ENCODE results near the gene UBXN10. TPM values are rescaled to one million over a fixed set of nuclear protein-coding genes. Genes with fewer than 3 reads are reported as not detected.

Gene UBXN10
- total and polyA plus RNA-seq, 2 of the 13 experiments (the other 11 are each of a cell fraction or from before 2014, with no cell fraction given) = 0.04 to 0.05 TPM

- TF ChIP-seq ZBTB44 (CRISPR knock-in tag; IDR thresholded peaks at IDR 0.05) (no peak), JUNB (CRISPR knock-in tag; IDR thresholded peaks at IDR 0.05; ENCODE audit: borderline replicate concordance) (no peak), CSRNP1 (CRISPR knock-in tag; IDR thresholded peaks at IDR 0.05) (no peak), NFIC (IDR thresholded peaks at IDR 0.05; ENCODE audit: low read length) (no peak), THAP8 (CRISPR knock-in tag; IDR thresholded peaks at IDR 0.05; ENCODE audit: borderline replicate concordance) (no peak), GRHL1 (CRISPR knock-in tag; conservative IDR thresholded peaks at IDR 0.05) (no peak)
Measured at GRCh38 chr1:20136249-20136648, 49.6 kb upstream of the UBXN10 start (continued).

- WGBS (ENCODE audit: low lambda C conversion rate) = 8% methylated on average over 4 of the region's 4 CpGs
- no peak for FAIRE-seq
- no peaks in the 10 kb centered on the region for H3K9me3 ChIP-seq (ENCODE audit: low read length)
- H3K9ac ChIP-seq (ENCODE audit: insufficient read depth, low read depth, low read length) = no peak overlapping the region
- intact Hi-C loops (cut with micrococcal nuclease; ENCODE audit: unreplicated experiment) = no loop called here
- H3K79me2 ChIP-seq (ENCODE audit: insufficient read depth, low read length) = no peaks in the 10 kb centered on the region
- no peak overlapping the region for H3K27ac ChIP-seq (ENCODE audit: extremely low read length, insufficient read depth, low read length)
- no peak for ATAC-seq
- H3K36me3 ChIP-seq (replicated peaks in 1 of 2; ENCODE audit: control insufficient read depth in 1 of 2, insufficient read depth in 2 of 2, low read length in 2 of 2) = no peaks in the 10 kb centered on the region
- 0 out of 5 replicates have a peak, but pooled peaks cover 1 to 12% of the 10 kb centered on the region in 2 experiments for H3K27me3 ChIP-seq (ENCODE audit: control insufficient read depth in 1 of 2, insufficient read depth in 2 of 2, low read length in 2 of 2)
- H3K4me3 ChIP-seq (replicated peaks in 1 of 3; ENCODE audit: insufficient read depth in 1 of 3, low read depth in 2 of 3, low read length in 3 of 3) = no peak overlapping the region
- in situ Hi-C loops (cut with HindIII; ENCODE audit: extremely low pct_ligation_motif_present, low pct_unique_long_range_greater_than_20kb) = no loop called here
- DNase-seq (ENCODE audit: low spot score) = no peak
- ChIA-PET POLR2A (no interaction called here), CTCF (ENCODE audit: low intra/inter-chr PET ratio, low total read pairs) (no interaction called here)
- BruUV-seq (replicated peaks) = no TSS peak
- H3K4me1 ChIP-seq (ENCODE audit: insufficient read depth, low read length) = no peaks in the 10 kb centered on the region
- H2AFZ ChIP-seq (ENCODE audit: low read length) = no peak overlapping the region
- no peaks in the 10 kb centered on the region for H4K20me1 ChIP-seq (ENCODE audit: insufficient read depth, low read length)
- no peak overlapping the region for H3K4me2 ChIP-seq (ENCODE audit: low read depth, low read length)
- TF ChIP-seq ZNF12 (CRISPR knock-in tag; IDR thresholded peaks at IDR 0.05) (no peak), MAF1 (CRISPR knock-in tag; IDR thresholded peaks at IDR 0.05; ENCODE audit: borderline replicate concordance) (no peak), SP140L (CRISPR knock-in tag; IDR thresholded peaks at IDR 0.05; ENCODE audit: borderline replicate concordance) (no peak), NR2F6 (IDR thresholded peaks at IDR 0.05) (no peak), NR2F6 (CRISPR knock-in tag; IDR thresholded peaks at IDR 0.05) (no peak), BRD4 (CRISPR knock-in tag; IDR thresholded peaks at IDR 0.05) (no peak), SIX1 (CRISPR knock-in tag; IDR thresholded peaks at IDR 0.05; ENCODE audit: borderline replicate concordance) (no peak), NFE2L2 (IDR thresholded peaks at IDR 0.05; ENCODE audit: low read length) (no peak), ZNF33A (CRISPR knock-in tag; IDR thresholded peaks at IDR 0.05; ENCODE audit: borderline replicate concordance) (no peak), CSRNP2 (CRISPR knock-in tag; conservative IDR thresholded peaks at IDR 0.05; ENCODE audit: low read depth) (no peak), ZNF558 (CRISPR knock-in tag; IDR thresholded peaks at IDR 0.05; ENCODE audit: borderline replicate concordance) (no peak), ZNF660 (CRISPR knock-in tag; IDR thresholded peaks at IDR 0.05; ENCODE audit: borderline replicate concordance, low read depth) (no peak)
Measured at GRCh38 chr1:20137055-20137454, 48.8 kb upstream of the UBXN10 start.
